Sigmoid colon (tissue), 7 donors: ENCODE measurements around the gene IAH1. TPM values are rescaled to one million over a fixed set of nuclear protein-coding genes. Genes with fewer than 3 reads are reported as not detected.

Experiments used
- DNase-seq: peaks from one replicate; pipeline ENCODE4 v3.0.0-alpha.2; 2019
- H3K27ac ChIP-seq, 4 donors: fragments of 200-600 bp; sonication (generic); one replicate each; pipeline ENCODE4 v1.5.1; 2016 to 2019; ENCODE audit warnings: mild to moderate bottlenecking in 1 of 4
- H3K27me3 ChIP-seq, 3 donors: fragments of 200-600 bp; sonication (generic); one replicate each; pipeline ENCODE4 v1.5.1; 2019; ENCODE audit warnings: mild to moderate bottlenecking in 1 of 3
- H3K36me3 ChIP-seq, 4 donors: fragments of 200-600 bp; sonication (generic); one replicate each; pipeline ENCODE4 v1.5.1; 2016 to 2019
- H3K4me1 ChIP-seq, 4 donors: fragments of 200-600 bp; sonication (generic); one replicate each; pipeline ENCODE4 v1.5.1; 2017 to 2019
- H3K4me3 ChIP-seq, 4 donors: fragments of 200-600 bp; sonication (generic); one replicate each; pipeline ENCODE4 v1.5.1; 2017 to 2019; ENCODE audit warnings: mild to moderate bottlenecking in 2 of 4, moderate library complexity in 1 of 4
- H3K9me3 ChIP-seq, 4 donors: fragments of 200-600 bp in 3 of 4; sonication (generic) in 3 of 4; one replicate each; pipeline versions ENCODE4 v1.5.1 to v1.6.1; 2013 to 2019
- EP300 ChIP-seq, 4 donors: sonication (generic); formaldehyde crosslinking; IDR thresholded peaks; one replicate each; pipeline ENCODE4 v1.6.1; 2017; ENCODE audit warnings: antibody characterized with exemption in 4 of 4
- POLR2A ChIP-seq, 2 donors: fragments of 450-650 bp; IDR thresholded peaks; one replicate each; pipeline ENCODE4 v1.6.1; 2016; ENCODE audit warnings: antibody characterized with exemption in 2 of 2, mild to moderate bottlenecking in 2 of 2, moderate library complexity in 2 of 2
- POLR2AphosphoS5 ChIP-seq, 4 donors: sonication (generic); formaldehyde crosslinking; IDR thresholded peaks; one replicate each; pipeline ENCODE4 v1.6.1; 2017; ENCODE audit warnings: antibody characterized with exemption in 4 of 4
- WGBS, 2 donors: extraction: QIAGEN DNeasy Blood & Tissue Kit; methylation state at CpG; one replicate each; pipeline ENCODE4 v1.1.7; 2013; 5-methylcytosine and 5-hydroxymethylcytosine counted together
- intact Hi-C: fragments of 100-400 bp; cut with DNase I; formaldehyde crosslinking; loops from one replicate; pipeline ENCODE4 v1.15.1; 2023
- polyA plus RNA-seq, 3 donors: library from polyadenylated mRNA; stranded (reverse); fragments of 200-250 nt; gene quantifications; one replicate each; pipeline ENCODE4 v1.2.3, GENCODE V29; 2013
- total RNA-seq, 4 donors: library from RNA; depleted of rRNA; stranded (reverse); fragments of >200 nt; gene quantifications; one replicate each; pipeline ENCODE4 v1.1.0, GENCODE V29; 2016
- TF ChIP-seq, protein P1 (sequence below), 4 experiments: fragments of 450-650 bp in 3 of 4; fragments of 200-600 bp in 1 of 4; IDR thresholded peaks; one replicate each; pipeline ENCODE4 v1.5.1; 2016 to 2019; ENCODE audit warnings: antibody characterized with exemption in 4 of 4, mild to moderate bottlenecking in 3 of 4, moderate library complexity in 2 of 4
- donor health status: healthy with polysubstance abuse.
- donor health status: Bipolar disorder and iron deficiency.
- donor health status: healthy.

The IAH1 gene
- total and polyA plus RNA-seq, 7 donors, result 46.3 to 94.9 (median 73.8) TPM

DNA sequence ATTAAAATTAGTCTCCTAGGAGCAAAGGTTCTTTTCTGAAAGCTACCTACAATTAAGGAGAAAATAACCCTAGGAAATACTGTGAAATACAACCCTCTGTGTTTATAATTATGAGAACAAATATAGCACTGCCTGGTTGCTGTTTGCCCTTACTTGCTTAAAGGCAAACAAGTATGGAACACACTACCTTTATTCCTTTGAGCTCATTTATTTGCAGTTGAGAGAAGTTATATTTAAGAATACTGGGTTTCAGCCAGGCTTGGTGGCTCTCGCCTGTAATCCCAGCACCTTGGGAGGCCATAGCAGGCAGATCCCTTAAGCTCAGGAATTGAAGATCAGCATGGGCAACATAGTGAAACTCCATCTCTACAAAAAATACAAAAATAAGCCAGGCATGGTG, 23.1 kb upstream of the IAH1 start:
- no peak for TF ChIP-seq POLR2A (IDR thresholded peaks at IDR 0.05)
- no peak for TF ChIP-seq EP300 (IDR thresholded peaks at IDR 0.05)
- no peak for TF ChIP-seq POLR2AphosphoS5 (IDR thresholded peaks at IDR 0.05)
- TF ChIP-seq, protein P1, sequence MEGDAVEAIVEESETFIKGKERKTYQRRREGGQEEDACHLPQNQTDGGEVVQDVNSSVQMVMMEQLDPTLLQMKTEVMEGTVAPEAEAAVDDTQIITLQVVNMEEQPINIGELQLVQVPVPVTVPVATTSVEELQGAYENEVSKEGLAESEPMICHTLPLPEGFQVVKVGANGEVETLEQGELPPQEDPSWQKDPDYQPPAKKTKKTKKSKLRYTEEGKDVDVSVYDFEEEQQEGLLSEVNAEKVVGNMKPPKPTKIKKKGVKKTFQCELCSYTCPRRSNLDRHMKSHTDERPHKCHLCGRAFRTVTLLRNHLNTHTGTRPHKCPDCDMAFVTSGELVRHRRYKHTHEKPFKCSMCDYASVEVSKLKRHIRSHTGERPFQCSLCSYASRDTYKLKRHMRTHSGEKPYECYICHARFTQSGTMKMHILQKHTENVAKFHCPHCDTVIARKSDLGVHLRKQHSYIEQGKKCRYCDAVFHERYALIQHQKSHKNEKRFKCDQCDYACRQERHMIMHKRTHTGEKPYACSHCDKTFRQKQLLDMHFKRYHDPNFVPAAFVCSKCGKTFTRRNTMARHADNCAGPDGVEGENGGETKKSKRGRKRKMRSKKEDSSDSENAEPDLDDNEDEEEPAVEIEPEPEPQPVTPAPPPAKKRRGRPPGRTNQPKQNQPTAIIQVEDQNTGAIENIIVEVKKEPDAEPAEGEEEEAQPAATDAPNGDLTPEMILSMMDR (IDR thresholded peaks at IDR 0.05), result no peak
- Histone ChIP-seq H3K4me1 (no peaks in the 10 kb centered on the region), H3K9me3 (no peaks in the 10 kb centered on the region), H3K27me3 (no peaks in the 10 kb centered on the region), H3K27ac (no peak overlapping the region), H3K4me3 (no peak overlapping the region), H3K36me3 (peaks cover 0 to 87% (median 24%) of the 10 kb centered on the region in 4 donors)
- no peak for DNase-seq
- 56 to 88% methylated on average over 1 of the region's 1 CpG for WGBS, 2 donors
- intact Hi-C loops, result no loop called here

DNA sequence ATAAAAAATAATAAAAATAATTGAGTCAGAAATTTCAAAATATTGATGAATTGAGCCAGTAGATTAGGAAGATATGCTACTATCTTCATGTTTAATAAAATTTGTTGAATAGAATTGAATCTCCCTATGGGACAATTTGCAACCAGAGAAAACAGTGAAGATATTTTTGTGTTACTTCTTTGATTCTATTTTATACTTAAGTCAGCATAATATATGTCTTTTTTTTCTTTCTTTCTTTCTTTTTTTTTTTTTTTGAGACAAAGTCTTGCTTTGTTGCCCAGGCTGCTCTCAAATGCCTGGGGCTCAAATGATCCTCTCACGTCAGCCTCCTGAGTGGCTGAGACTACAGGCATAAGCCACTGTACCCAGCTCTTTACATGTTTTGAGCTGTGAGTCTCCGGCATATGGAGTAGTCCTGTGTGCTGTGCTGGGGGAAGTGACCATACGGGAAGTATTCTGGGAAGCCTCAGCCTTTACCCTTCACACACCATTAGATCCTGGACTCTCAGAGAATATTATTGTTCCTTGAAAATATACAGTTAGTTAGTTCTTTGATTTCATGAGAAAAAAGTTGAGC, 13.8 kb upstream of the IAH1 start:
- Histone ChIP-seq H3K36me3 (peaks cover 0 to 68% (median 8%) of the 10 kb centered on the region in 4 donors), H3K27me3 (no peaks in the 10 kb centered on the region), H3K27ac (no peak overlapping the region), H3K4me3 (no peak overlapping the region), H3K9me3 (no peaks in the 10 kb centered on the region), H3K4me1 (peaks cover 0 to 9% (median 6%) of the 10 kb centered on the region in 4 donors)
- intact Hi-C loops, result no loop called here
- WGBS, 2 donors, result 98 to 99% methylated on average over 3 of the region's 3 CpGs
- DNase-seq, result no peak
- TF ChIP-seq POLR2A (IDR thresholded peaks at IDR 0.05) (no peak), POLR2AphosphoS5 (IDR thresholded peaks at IDR 0.05) (no peak), EP300 (IDR thresholded peaks at IDR 0.05) (no peak)
- TF ChIP-seq, protein P1 (IDR thresholded peaks at IDR 0.05), result no peak

DNA sequence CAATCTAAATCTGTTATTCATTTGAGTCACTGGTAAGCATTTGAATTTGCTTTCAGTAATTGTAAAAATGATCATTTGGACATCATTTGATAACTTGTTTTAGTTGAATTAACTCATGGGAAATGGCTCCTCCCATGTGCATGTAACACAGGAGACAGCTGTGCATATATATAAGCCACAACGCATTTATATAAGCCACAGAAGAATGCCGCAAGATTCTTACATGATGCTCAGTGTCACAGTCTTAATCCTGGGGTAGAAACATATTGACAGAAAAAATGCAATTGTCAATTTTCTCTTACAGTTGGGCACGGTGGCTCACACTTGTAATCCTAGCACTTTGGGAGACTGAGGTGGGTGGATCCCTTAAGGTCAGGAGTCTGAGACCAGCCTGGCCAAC, 13.3 kb upstream of the IAH1 start:
- Histone ChIP-seq H3K36me3 (peaks cover 0 to 65% (median 8%) of the 10 kb centered on the region in 4 donors), H3K4me3 (no peak overlapping the region), H3K4me1 (peaks cover 0 to 9% (median 6%) of the 10 kb centered on the region in 4 donors), H3K9me3 (no peaks in the 10 kb centered on the region), H3K27me3 (no peaks in the 10 kb centered on the region), H3K27ac (no peak overlapping the region)
- WGBS, 2 donors, result 89 to 90% methylated on average over 3 of the region's 3 CpGs
- no peak for DNase-seq
- no peak for TF ChIP-seq POLR2AphosphoS5 (IDR thresholded peaks at IDR 0.05)
- TF ChIP-seq, protein P1 (IDR thresholded peaks at IDR 0.05), result no peak
- no peak for TF ChIP-seq POLR2A (IDR thresholded peaks at IDR 0.05)
- TF ChIP-seq EP300 (IDR thresholded peaks at IDR 0.05), result no peak
- intact Hi-C loops, result no loop called here

DNA sequence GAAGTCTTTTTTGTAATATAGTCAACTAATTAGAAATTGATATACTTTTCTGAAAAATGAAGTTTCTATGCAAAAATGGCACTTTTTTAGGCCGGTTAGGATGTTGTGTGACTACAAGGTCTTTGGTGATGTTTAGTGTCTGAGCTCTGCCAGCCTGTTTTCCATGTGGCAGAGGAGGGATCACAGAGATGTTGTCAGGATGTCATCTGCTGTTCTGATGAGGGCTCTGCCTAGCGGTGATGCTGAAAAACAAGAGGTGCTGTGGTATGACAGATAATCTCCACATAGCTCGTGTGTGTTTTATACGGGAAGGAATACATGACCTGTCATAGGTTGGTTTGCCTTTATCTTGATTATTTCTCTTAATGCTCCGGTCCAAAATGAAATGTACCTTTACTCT, 12.0 kb upstream of the IAH1 start:
- TF ChIP-seq, protein P1 (IDR thresholded peaks at IDR 0.05), result no peak
- TF ChIP-seq EP300 (IDR thresholded peaks at IDR 0.05), result no peak
- TF ChIP-seq POLR2A (IDR thresholded peaks at IDR 0.05), result no peak
- TF ChIP-seq POLR2AphosphoS5 (IDR thresholded peaks at IDR 0.05), result no peak
- no peak for DNase-seq
- intact Hi-C loops, result no loop called here
- no peaks in the 10 kb centered on the region for H3K27me3 ChIP-seq
- H3K4me3 ChIP-seq, result no peak overlapping the region
- H3K27ac ChIP-seq, result no peak overlapping the region
- H3K36me3 ChIP-seq, result peaks cover 0 to 53% (median 6%) of the 10 kb centered on the region in 4 donors
- H3K9me3 ChIP-seq, result no peaks in the 10 kb centered on the region
- 73 to 95% methylated on average over 5 of the region's 5 CpGs for WGBS, 2 donors
- H3K4me1 ChIP-seq, result peaks cover 0 to 9% (median 6%) of the 10 kb centered on the region in 4 donors
